Measurements from ENCODE around the gene CTDP1.

CTDP1 gene

GRCh38 chr18:79753391-79753851, 73.8 kb downstream of the CTDP1 start:
- ATAC-seq = no peak
- TF ChIP-seq PPARA (CRISPR knock-in tag; IDR thresholded peaks at IDR 0.05; ENCODE audit: borderline replicate concordance) (no peak), CREB5 (CRISPR knock-in tag; IDR thresholded peaks at IDR 0.05; ENCODE audit: low read depth) (no peak), OSR1 (CRISPR knock-in tag; IDR thresholded peaks at IDR 0.05) (no peak), ZNF565 (CRISPR knock-in tag; conservative IDR thresholded peaks at IDR 0.05; ENCODE audit: low read depth) (no peak), ZFP30 (CRISPR knock-in tag; IDR thresholded peaks at IDR 0.05) (no peak), ZC3H10 (CRISPR knock-in tag; IDR thresholded peaks at IDR 0.05) (no peak), TCF4 (CRISPR knock-in tag; IDR thresholded peaks at IDR 0.05; ENCODE audit: borderline replicate concordance) (no peak), ESRRG (CRISPR knock-in tag; IDR thresholded peaks at IDR 0.05) (no peak), ZNF8 (CRISPR knock-in tag; IDR thresholded peaks at IDR 0.05) (no peak), TOX (CRISPR knock-in tag; IDR thresholded peaks at IDR 0.05; ENCODE audit: borderline replicate concordance) (no peak), CSDC2 (CRISPR knock-in tag; IDR thresholded peaks at IDR 0.05) (no peak), ZNF70 (CRISPR knock-in tag; IDR thresholded peaks at IDR 0.05) (no peak), SNAI2 (CRISPR knock-in tag; IDR thresholded peaks at IDR 0.05) (no peak), BACH2 (CRISPR knock-in tag; IDR thresholded peaks at IDR 0.05; ENCODE audit: borderline replicate concordance) (no peak), ISL1 (CRISPR knock-in tag; IDR thresholded peaks at IDR 0.05) (no peak)
- TF ChIP-seq, protein P1, sequence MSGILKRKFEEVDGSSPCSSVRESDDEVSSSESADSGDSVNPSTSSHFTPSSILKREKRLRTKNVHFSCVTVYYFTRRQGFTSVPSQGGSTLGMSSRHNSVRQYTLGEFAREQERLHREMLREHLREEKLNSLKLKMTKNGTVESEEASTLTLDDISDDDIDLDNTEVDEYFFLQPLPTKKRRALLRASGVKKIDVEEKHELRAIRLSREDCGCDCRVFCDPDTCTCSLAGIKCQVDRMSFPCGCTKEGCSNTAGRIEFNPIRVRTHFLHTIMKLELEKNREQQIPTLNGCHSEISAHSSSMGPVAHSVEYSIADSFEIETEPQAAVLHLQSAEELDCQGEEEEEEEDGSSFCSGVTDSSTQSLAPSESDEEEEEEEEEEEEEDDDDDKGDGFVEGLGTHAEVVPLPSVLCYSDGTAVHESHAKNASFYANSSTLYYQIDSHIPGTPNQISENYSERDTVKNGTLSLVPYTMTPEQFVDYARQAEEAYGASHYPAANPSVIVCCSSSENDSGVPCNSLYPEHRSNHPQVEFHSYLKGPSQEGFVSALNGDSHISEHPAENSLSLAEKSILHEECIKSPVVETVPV (CRISPR knock-in tag; IDR thresholded peaks at IDR 0.05) = no peak
- TF ChIP-seq, protein P2, sequence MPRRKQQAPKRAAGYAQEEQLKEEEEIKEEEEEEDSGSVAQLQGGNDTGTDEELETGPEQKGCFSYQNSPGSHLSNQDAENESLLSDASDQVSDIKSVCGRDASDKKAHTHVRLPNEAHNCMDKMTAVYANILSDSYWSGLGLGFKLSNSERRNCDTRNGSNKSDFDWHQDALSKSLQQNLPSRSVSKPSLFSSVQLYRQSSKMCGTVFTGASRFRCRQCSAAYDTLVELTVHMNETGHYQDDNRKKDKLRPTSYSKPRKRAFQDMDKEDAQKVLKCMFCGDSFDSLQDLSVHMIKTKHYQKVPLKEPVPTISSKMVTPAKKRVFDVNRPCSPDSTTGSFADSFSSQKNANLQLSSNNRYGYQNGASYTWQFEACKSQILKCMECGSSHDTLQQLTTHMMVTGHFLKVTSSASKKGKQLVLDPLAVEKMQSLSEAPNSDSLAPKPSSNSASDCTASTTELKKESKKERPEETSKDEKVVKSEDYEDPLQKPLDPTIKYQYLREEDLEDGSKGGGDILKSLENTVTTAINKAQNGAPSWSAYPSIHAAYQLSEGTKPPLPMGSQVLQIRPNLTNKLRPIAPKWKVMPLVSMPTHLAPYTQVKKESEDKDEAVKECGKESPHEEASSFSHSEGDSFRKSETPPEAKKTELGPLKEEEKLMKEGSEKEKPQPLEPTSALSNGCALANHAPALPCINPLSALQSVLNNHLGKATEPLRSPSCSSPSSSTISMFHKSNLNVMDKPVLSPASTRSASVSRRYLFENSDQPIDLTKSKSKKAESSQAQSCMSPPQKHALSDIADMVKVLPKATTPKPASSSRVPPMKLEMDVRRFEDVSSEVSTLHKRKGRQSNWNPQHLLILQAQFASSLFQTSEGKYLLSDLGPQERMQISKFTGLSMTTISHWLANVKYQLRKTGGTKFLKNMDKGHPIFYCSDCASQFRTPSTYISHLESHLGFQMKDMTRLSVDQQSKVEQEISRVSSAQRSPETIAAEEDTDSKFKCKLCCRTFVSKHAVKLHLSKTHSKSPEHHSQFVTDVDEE (CRISPR knock-in tag; IDR thresholded peaks at IDR 0.05) = no peak
- TF ChIP-seq, protein P3, sequence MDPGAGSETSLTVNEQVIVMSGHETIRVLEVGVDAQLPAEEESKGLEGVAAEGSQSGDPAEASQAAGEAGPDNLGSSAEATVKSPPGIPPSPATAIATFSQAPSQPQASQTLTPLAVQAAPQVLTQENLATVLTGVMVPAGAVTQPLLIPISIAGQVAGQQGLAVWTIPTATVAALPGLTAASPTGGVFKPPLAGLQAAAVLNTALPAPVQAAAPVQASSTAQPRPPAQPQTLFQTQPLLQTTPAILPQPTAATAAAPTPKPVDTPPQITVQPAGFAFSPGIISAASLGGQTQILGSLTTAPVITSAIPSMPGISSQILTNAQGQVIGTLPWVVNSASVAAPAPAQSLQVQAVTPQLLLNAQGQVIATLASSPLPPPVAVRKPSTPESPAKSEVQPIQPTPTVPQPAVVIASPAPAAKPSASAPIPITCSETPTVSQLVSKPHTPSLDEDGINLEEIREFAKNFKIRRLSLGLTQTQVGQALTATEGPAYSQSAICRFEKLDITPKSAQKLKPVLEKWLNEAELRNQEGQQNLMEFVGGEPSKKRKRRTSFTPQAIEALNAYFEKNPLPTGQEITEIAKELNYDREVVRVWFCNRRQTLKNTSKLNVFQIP (CRISPR knock-in tag; IDR thresholded peaks at IDR 0.05; ENCODE audit: borderline replicate concordance, low read depth) = no peak

DNA sequence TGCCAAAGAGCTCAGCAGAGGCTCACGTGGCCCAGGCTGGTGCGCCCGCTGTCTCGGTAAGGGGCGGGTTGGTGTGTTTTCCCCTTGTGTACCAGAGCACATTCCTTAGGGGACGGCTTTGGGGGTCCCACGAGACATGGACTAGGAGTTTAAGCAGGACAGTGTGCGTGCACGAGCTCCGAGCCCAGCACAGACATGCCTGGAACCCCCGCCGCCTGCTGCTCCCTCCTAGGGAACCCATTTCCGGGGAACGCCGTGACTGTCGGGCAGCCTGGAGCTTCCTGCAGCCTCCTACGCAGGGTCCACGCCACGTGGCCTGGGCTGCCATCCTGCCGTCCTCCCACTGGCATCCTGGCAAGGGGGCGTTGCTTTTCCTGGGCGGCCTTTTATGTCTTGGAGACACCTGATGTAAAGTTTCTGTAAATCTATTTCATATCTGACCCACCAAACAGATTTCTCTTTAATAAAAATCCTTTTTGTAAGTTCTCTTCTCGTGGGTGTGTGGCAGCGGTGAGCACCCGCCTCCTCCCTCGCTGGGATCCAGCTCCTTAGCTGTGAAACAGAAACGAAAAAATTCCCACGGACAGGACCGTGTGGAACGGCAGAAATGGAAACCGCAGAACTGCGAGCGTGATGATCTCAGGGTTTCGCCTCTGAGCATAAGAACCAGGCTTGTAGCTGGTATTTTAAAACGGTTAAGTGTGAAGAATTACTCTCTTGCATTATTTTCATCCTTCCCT, 74.6 kb downstream of the CTDP1 start:
- no peak for ATAC-seq

More for the DNA sequence above, 74.6 kb downstream of the CTDP1 start:
- TF ChIP-seq ZNF8 (CRISPR knock-in tag; IDR thresholded peaks at IDR 0.05) (no peak), TOX (CRISPR knock-in tag; IDR thresholded peaks at IDR 0.05; ENCODE audit: borderline replicate concordance) (no peak), ZFP30 (CRISPR knock-in tag; IDR thresholded peaks at IDR 0.05) (no peak), OSR1 (CRISPR knock-in tag; IDR thresholded peaks at IDR 0.05) (no peak), ZFP3 (CRISPR knock-in tag; IDR thresholded peaks at IDR 0.05) (no peak), TCF4 (CRISPR knock-in tag; IDR thresholded peaks at IDR 0.05; ENCODE audit: borderline replicate concordance) (no peak), CSDC2 (CRISPR knock-in tag; IDR thresholded peaks at IDR 0.05) (no peak), BACH2 (CRISPR knock-in tag; IDR thresholded peaks at IDR 0.05; ENCODE audit: borderline replicate concordance) (no peak), ZC3H10 (CRISPR knock-in tag; IDR thresholded peaks at IDR 0.05) (no peak), ZNF70 (CRISPR knock-in tag; IDR thresholded peaks at IDR 0.05) (no peak), ISL1 (CRISPR knock-in tag; IDR thresholded peaks at IDR 0.05) (no peak), ZNF565 (CRISPR knock-in tag; conservative IDR thresholded peaks at IDR 0.05; ENCODE audit: low read depth) (no peak)
- TF ChIP-seq, protein P1 (CRISPR knock-in tag; IDR thresholded peaks at IDR 0.05) = no peak
- TF ChIP-seq, protein P4, sequence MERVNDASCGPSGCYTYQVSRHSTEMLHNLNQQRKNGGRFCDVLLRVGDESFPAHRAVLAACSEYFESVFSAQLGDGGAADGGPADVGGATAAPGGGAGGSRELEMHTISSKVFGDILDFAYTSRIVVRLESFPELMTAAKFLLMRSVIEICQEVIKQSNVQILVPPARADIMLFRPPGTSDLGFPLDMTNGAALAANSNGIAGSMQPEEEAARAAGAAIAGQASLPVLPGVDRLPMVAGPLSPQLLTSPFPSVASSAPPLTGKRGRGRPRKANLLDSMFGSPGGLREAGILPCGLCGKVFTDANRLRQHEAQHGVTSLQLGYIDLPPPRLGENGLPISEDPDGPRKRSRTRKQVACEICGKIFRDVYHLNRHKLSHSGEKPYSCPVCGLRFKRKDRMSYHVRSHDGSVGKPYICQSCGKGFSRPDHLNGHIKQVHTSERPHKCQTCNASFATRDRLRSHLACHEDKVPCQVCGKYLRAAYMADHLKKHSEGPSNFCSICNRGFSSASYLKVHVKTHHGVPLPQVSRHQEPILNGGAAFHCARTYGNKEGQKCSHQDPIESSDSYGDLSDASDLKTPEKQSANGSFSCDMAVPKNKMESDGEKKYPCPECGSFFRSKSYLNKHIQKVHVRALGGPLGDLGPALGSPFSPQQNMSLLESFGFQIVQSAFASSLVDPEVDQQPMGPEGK (CRISPR knock-in tag; IDR thresholded peaks at IDR 0.05; ENCODE audit: borderline replicate concordance) = no peak
- TF ChIP-seq, protein P2 (CRISPR knock-in tag; IDR thresholded peaks at IDR 0.05) = no peak
- TF ChIP-seq, protein P3 (CRISPR knock-in tag; IDR thresholded peaks at IDR 0.05; ENCODE audit: borderline replicate concordance, low read depth) = no peak
